GM23338 (cell line): ENCODE data around the gene MT1HL1. TPM values are rescaled to one million over a fixed set of nuclear protein-coding genes. Genes with fewer than 3 reads are reported as not detected.

Experiments used
- ATAC-seq: fragments of 200-7000 bp; cut with Tn5 transposase; 3 replicates; pipeline ENCODE4 v1.9.1; 2020
- DNase-seq: peaks from one replicate; pipeline ENCODE4 v3.0.0-alpha.2; 2015; ENCODE audit warnings: low spot score
- H2AFZ ChIP-seq: fragments of 200-600 bp; sonication (generic); 2 replicates; pipeline ENCODE4 v1.8.0; 2016; ENCODE audit warnings: antibody characterized with exemption, mild to moderate bottlenecking, moderate library complexity
- H3F3A ChIP-seq: fragments of 200-600 bp; sonication (generic); replicated peaks from 2 replicates; pipeline ENCODE4 v1.8.0; 2017; ENCODE audit warnings: antibody characterized with exemption, mixed run types, low read depth
- H3K27ac ChIP-seq: fragments of 200-600 bp; sonication (generic); 2 replicates; pipeline ENCODE4 v1.6.1; 2016; ENCODE audit warnings: low read depth
- H3K27me3 ChIP-seq: fragments of 200-600 bp; sonication (generic); 2 replicates; pipeline ENCODE4 v1.8.0; 2016; ENCODE audit warnings: mild to moderate bottlenecking, mixed run types, moderate library complexity; ENCODE audit not compliant: insufficient read depth
- H3K36me3 ChIP-seq: fragments of 200-600 bp; sonication (generic); 2 replicates; pipeline ENCODE4 v1.8.0; 2016; ENCODE audit warnings: mild to moderate bottlenecking; ENCODE audit not compliant: insufficient read depth
- H3K4me1 ChIP-seq: fragments of 200-600 bp; sonication (generic); 2 replicates; pipeline ENCODE4 v1.8.0; 2016; ENCODE audit warnings: mild to moderate bottlenecking, moderate library complexity; ENCODE audit not compliant: insufficient read depth
- H3K4me2 ChIP-seq: fragments of 200-600 bp; sonication (generic); 2 replicates; pipeline ENCODE4 v1.7.1; 2017; ENCODE audit warnings: mixed run types
- H3K4me3 ChIP-seq: fragments of 200-600 bp; sonication (generic); 2 replicates; pipeline ENCODE4 v1.6.1; 2016; ENCODE audit warnings: mixed run types
- H3K79me2 ChIP-seq: fragments of 200-600 bp; sonication (generic); replicated peaks from 2 replicates; pipeline ENCODE4 v1.8.0; 2017; ENCODE audit warnings: mild to moderate bottlenecking; ENCODE audit not compliant: insufficient read depth
- H3K9me2 ChIP-seq: fragments of 200-600 bp; sonication (generic); 2 replicates; pipeline ENCODE4 v1.8.0; 2017; ENCODE audit not compliant: insufficient read depth
- H4K20me1 ChIP-seq: fragments of 200-600 bp; sonication (generic); replicated peaks from 2 replicates; pipeline ENCODE4 v1.8.0; 2017; ENCODE audit warnings: mild to moderate bottlenecking; ENCODE audit not compliant: insufficient read depth
- H3K27ac Mint-ChIP-seq: 2 replicates; pipeline ENCODE4 v1.8.0; 2020; ENCODE audit warnings: inconsistent platforms, mild to moderate bottlenecking, moderate library complexity, mixed read lengths
- H3K27me3 Mint-ChIP-seq: 3 replicates; pipeline ENCODE4 v1.8.0; 2022; ENCODE audit warnings: low read depth, mild to moderate bottlenecking, moderate library complexity, mixed read lengths, inconsistent platforms; ENCODE audit not compliant: insufficient read depth, poor library complexity
- H3K36me3 Mint-ChIP-seq: 3 replicates; pipeline ENCODE4 v1.8.0; 2021; ENCODE audit warnings: low read depth, mild to moderate bottlenecking, inconsistent platforms, moderate library complexity, mixed read lengths
- H3K4me1 Mint-ChIP-seq: 3 replicates; pipeline ENCODE4 v1.8.0; 2020; ENCODE audit warnings: mild to moderate bottlenecking, inconsistent platforms, mixed read lengths
- H3K4me3 Mint-ChIP-seq: 3 replicates; pipeline ENCODE4 v1.8.0; 2021; ENCODE audit warnings: moderate library complexity, mild to moderate bottlenecking, inconsistent platforms, mixed read lengths
- H3K9me3 Mint-ChIP-seq: 3 replicates; pipeline ENCODE4 v1.8.0; 2020; ENCODE audit warnings: moderate library complexity, mild to moderate bottlenecking, inconsistent platforms, mixed read lengths
- ETS1 ChIP-seq: IDR thresholded peaks from 2 replicates; pipeline ENCODE4 v1.6.1; 2016; ENCODE audit warnings: antibody characterized with exemption
- EZH2 ChIP-seq: fragments of 200-600 bp; sonication (generic); IDR thresholded peaks from one replicate; pipeline ENCODE4 v1.8.0; 2017; ENCODE audit warnings: antibody characterized with exemption, mild to moderate bottlenecking, low read depth; ENCODE audit not compliant: unreplicated experiment
- EZH2phosphoT487 ChIP-seq: fragments of 200-600 bp; sonication (generic); IDR thresholded peaks from one replicate; pipeline ENCODE4 v1.8.1; 2018; ENCODE audit warnings: antibody characterized with exemption; ENCODE audit not compliant: unreplicated experiment
- NANOG ChIP-seq: IDR thresholded peaks from 2 replicates; pipeline ENCODE4 v1.6.1; 2016; ENCODE audit warnings: antibody characterized with exemption, borderline replicate concordance
- POLR2AphosphoS5 ChIP-seq: IDR thresholded peaks from 2 replicates; pipeline ENCODE4 v1.6.1; 2016; ENCODE audit warnings: antibody characterized with exemption, low read depth
- REST ChIP-seq: IDR thresholded peaks from one replicate; pipeline ENCODE4 v1.6.1; 2018; ENCODE audit warnings: antibody characterized with exemption; ENCODE audit not compliant: unreplicated experiment
- ZNF114 ChIP-seq: fragments of 250-450 bp; sonication (Bioruptor Pico); IDR thresholded peaks from 2 replicates; pipeline ENCODE4 v1.5.0; 2020; ENCODE audit warnings: mild to moderate bottlenecking, moderate library complexity
- ZNF331 ChIP-seq: fragments of 250-450 bp; sonication (Bioruptor Pico); IDR thresholded peaks from 2 replicates; pipeline ENCODE4 v1.5.0; 2020; ENCODE audit warnings: low read depth, mild to moderate bottlenecking, moderate library complexity
- ZNF462 ChIP-seq: fragments of 250-450 bp; sonication (Bioruptor Pico); IDR thresholded peaks from 2 replicates; pipeline ENCODE4 v1.5.0; 2020; ENCODE audit warnings: mild to moderate bottlenecking, moderate library complexity
- polyA plus RNA-seq: library from polyadenylated mRNA; unstranded; fragments of >200 nt; fragmentation: Nextera tagmentation; extraction: Ambion mirVana; gene quantifications from 2 replicates; pipeline ENCODE4 v1.2.1, GENCODE V29; 2016
- total RNA-seq: library from RNA; depleted of rRNA; stranded (reverse); fragments of >200 nt; shearing (Covaris generic); gene quantifications from 2 replicates; pipeline ENCODE4 v1.2.3, GENCODE V29; 2014

MT1HL1 gene
- total and polyA plus RNA-seq, 2 experiments from 2014 or later, result not detected

GRCh38 chr1:237029240-237029639 is 25.0 kb upstream of the MT1HL1 start:
- ATAC-seq (no peak), DNase-seq (no peak)
- no peak for TF ChIP-seq ZNF462 (CRISPR knock-in tag)
- no peak for TF ChIP-seq POLR2AphosphoS5
- TF ChIP-seq ZNF331, result no peak
- TF ChIP-seq EZH2phosphoT487, result no peak
- no peak for TF ChIP-seq ZNF114 (CRISPR knock-in tag)
- TF ChIP-seq EZH2, result no peak
- TF ChIP-seq REST, result no peak
- no peak for TF ChIP-seq ETS1
- no peak for TF ChIP-seq NANOG
- no peak overlapping the region for H3K27ac ChIP-seq
- peaks cover 13% of the 10 kb centered on the region for H3K4me1 ChIP-seq
- no peak overlapping the region for H3K4me3 ChIP-seq
- H3F3A ChIP-seq, result no peaks in the 10 kb centered on the region; the same call in 1 of the 2 replicates
- no peak overlapping the region for H2AFZ ChIP-seq
- Mint-ChIP-seq H3K4me1 (peaks cover 25% of the 10 kb centered on the region), H3K36me3 (peaks cover 7% of the 10 kb centered on the region), H3K4me3 (no peak overlapping the region), H3K27ac (no peak overlapping the region), H3K27me3 (peaks cover 9% of the 10 kb centered on the region), H3K9me3 (peaks cover 8% of the 10 kb centered on the region)
- no peaks in the 10 kb centered on the region for H4K20me1 ChIP-seq
- peaks cover 3% of the 10 kb centered on the region; the same call in 1 of the 2 replicates for H3K36me3 ChIP-seq
- no peaks in the 10 kb centered on the region for H3K79me2 ChIP-seq
- no peak overlapping the region for H3K4me2 ChIP-seq
- H3K27me3 ChIP-seq, result no peaks in the 10 kb centered on the region
- peaks cover 6% of the 10 kb centered on the region; the same call in 1 of the 2 replicates for H3K9me2 ChIP-seq
